T-helper 2 cell treated with Interferon-gamma antibody and Interleukin-4, amounts not matched to agents 5 μg/mL and 100 μg/mL, for 36 hours (primary cell): ENCODE measurements around the gene CSF3R.
"Not testable (repeated sequence)": the region's sequence is repeated elsewhere in the genome, so short reads cannot be mapped to it uniquely, and the experiment has no call there.

ENCODE experiments used
- DNase-seq: peaks from one replicate; pipeline ENCODE4 v3.0.0; 2021; ENCODE audit warnings: low spot score
- H3K27ac Mint-ChIP-seq: one replicate; pipeline ENCODE4 v1.8.0; 2021; ENCODE audit warnings: mild to moderate bottlenecking, mixed read lengths
- H3K27me3 Mint-ChIP-seq: one replicate; pipeline ENCODE4 v1.8.0; 2021; ENCODE audit warnings: low read depth, mixed read lengths
- H3K36me3 Mint-ChIP-seq: one replicate; pipeline ENCODE4 v1.8.0; 2021; ENCODE audit warnings: low read depth, mixed read lengths
- H3K4me1 Mint-ChIP-seq: one replicate; pipeline ENCODE4 v1.8.0; 2021; ENCODE audit warnings: low read depth, mixed read lengths
- H3K4me3 Mint-ChIP-seq: one replicate; pipeline ENCODE4 v1.8.0; 2022; ENCODE audit warnings: mild to moderate bottlenecking, moderate library complexity, mixed read lengths
- H3K9me3 Mint-ChIP-seq: one replicate; pipeline ENCODE4 v1.8.0; 2021; ENCODE audit warnings: mixed read lengths

Gene CSF3R

GRCh38 chr1:36520056-36520455 lies 37.3 kb upstream of the CSF3R start:
- Mint-ChIP-seq H3K27me3 (no peaks in the 10 kb centered on the region), H3K27ac (no peak overlapping the region), H3K4me3 (no peak overlapping the region), H3K9me3 (no peaks in the 10 kb centered on the region), H3K36me3 (no peaks in the 10 kb centered on the region), H3K4me1 (no peaks in the 10 kb centered on the region)
- DNase-seq, result no peak

DNA sequence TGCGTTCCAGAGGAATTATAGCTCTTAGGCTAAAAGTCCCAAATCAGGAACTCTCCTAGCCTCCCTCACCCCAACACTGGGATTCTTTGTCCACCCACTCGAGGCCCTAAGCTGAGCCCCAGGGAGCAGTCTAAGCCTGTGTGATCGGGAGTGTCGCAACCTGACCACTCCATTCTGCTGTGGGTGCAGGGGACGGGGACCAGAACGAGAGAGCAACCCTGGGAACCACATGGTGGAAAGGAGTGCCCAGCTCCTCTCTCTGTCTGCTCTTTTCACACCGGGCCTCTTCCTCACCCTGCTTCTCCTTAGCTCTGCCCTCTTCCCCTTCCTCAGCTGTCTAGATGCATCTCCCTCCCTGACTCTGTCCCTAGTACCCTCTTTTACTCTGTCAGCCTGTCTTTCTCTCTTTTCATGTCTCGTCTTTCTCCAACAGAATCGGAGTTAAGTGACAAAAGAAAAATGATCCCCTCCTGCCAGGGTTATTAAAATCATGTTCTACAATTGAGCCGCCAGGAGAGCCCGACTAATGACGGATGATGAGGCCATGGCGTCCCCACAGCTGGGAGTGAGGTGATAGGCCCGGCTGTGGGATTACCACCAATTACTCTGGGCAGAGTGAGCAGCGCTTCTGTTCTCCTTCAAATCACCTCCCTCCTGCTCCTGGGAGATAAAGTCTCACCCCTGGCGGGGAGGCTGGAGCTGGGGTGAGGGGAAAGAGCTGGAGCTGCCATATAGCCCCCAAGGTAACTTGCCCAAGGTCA lies 34.5 kb upstream of the CSF3R start:
- H3K27me3 Mint-ChIP-seq, result no peaks in the 10 kb centered on the region
- DNase-seq, result no peak
- no peak overlapping the region for H3K27ac Mint-ChIP-seq
- no peaks in the 10 kb centered on the region for H3K36me3 Mint-ChIP-seq
- H3K4me1 Mint-ChIP-seq, result no peaks in the 10 kb centered on the region
- no peak overlapping the region for H3K4me3 Mint-ChIP-seq
- no peaks in the 10 kb centered on the region for H3K9me3 Mint-ChIP-seq

- Mint-ChIP-seq H3K36me3 (no peaks in the 10 kb centered on the region), H3K9me3 (no peaks in the 10 kb centered on the region), H3K27ac (no peak overlapping the region), H3K27me3 (no peaks in the 10 kb centered on the region), H3K4me3 (no peak overlapping the region), H3K4me1 (no peaks in the 10 kb centered on the region)
- DNase-seq, result peak; percentile 12
These were observed 33.8 kb upstream of the CSF3R start for GRCh38 chr1:36516372-36517010.

GRCh38 chr1:36515315-36516138 lies 32.8 kb upstream of the CSF3R start:
- no peaks in the 10 kb centered on the region for H3K9me3 Mint-ChIP-seq
- H3K36me3 Mint-ChIP-seq, result no peaks in the 10 kb centered on the region
- no peak overlapping the region for H3K27ac Mint-ChIP-seq
- no peaks in the 10 kb centered on the region for H3K4me1 Mint-ChIP-seq
- DNase-seq, result no peak
- H3K27me3 Mint-ChIP-seq, result no peaks in the 10 kb centered on the region
- no peak overlapping the region for H3K4me3 Mint-ChIP-seq

DNA sequence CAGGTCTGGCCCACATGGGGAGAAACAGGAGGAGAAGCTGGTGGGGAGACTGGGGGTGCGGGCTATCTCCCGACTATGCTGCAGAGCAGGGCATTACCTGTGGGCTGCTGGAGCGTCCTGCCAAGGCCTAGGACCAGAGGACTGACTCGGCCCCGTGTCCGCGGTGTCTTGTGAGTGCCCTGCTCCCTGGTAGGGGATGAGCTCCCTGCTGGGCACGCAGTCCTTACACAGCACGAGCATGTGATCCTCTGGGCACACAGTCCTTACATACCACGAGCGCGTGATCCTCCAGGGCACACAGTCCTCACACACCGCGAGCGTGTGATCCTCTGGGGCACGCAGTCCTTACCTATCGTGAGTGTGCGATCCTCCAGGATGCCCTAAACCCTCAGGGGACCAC lies 31.8 kb upstream of the CSF3R start:
- no peak overlapping the region for H3K27ac Mint-ChIP-seq
- H3K4me3 Mint-ChIP-seq, result no peak overlapping the region
- H3K4me1 Mint-ChIP-seq, result no peaks in the 10 kb centered on the region
- DNase-seq, result no peak
- no peaks in the 10 kb centered on the region for H3K27me3 Mint-ChIP-seq
- H3K36me3 Mint-ChIP-seq, result no peaks in the 10 kb centered on the region
- no peaks in the 10 kb centered on the region for H3K9me3 Mint-ChIP-seq

DNA sequence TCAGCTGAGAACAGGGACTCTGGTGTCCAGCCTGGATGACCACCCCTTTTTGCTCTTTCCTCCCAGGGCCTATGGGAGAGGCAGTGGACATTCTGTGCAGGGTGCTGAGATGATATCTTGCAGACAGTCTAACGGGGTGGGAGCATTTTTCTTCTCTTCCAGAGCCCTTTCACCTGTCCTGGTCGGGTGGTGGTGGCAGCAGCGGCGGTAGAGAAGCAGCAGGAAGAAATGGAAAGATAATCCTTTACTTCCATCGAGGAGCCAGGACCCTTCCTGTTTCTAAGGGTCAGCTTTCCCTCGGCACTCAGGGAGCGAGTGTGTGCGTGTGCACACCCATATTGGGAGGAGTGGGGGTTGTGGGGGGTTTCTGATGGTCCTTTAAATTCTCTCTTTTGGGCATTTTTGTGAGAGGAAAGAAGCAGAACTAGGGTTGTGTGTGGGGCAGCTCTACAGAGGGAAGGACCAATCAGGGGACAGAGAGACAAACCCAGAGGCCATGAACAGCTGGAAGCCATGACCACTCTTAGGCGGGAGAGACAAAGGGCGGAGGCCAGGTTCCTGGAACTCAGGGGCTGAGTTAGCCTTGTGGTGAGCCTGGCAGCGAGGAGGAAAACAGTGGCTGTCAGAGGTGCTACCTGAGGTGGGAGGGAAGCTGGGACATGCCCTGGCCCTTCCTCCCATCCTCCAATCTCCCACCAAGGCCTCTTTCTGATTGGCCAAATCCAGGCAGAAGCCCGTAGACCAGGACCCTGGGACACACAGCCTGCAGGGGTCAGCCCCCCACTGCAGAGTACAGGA lies 31.2 kb upstream of the CSF3R start:
- no peak overlapping the region for H3K4me3 Mint-ChIP-seq
- H3K27me3 Mint-ChIP-seq, result no peaks in the 10 kb centered on the region
- H3K36me3 Mint-ChIP-seq, result no peaks in the 10 kb centered on the region
- no peaks in the 10 kb centered on the region for H3K9me3 Mint-ChIP-seq
- no peaks in the 10 kb centered on the region for H3K4me1 Mint-ChIP-seq
- H3K27ac Mint-ChIP-seq, result no peak overlapping the region
- no peak for DNase-seq

GRCh38 chr1:36512842-36513241 lies 30.1 kb upstream of the CSF3R start:
- H3K4me1 Mint-ChIP-seq, result no peaks in the 10 kb centered on the region
- no peak overlapping the region for H3K4me3 Mint-ChIP-seq
- no peak for DNase-seq
- peaks cover 2% of the 10 kb centered on the region for H3K27me3 Mint-ChIP-seq
- H3K27ac Mint-ChIP-seq, result no peak overlapping the region
- no peaks in the 10 kb centered on the region for H3K36me3 Mint-ChIP-seq
- H3K9me3 Mint-ChIP-seq, result no peaks in the 10 kb centered on the region

- H3K36me3 Mint-ChIP-seq, result no peaks in the 10 kb centered on the region
- peaks cover 6% of the 10 kb centered on the region for H3K27me3 Mint-ChIP-seq
- H3K27ac Mint-ChIP-seq, result no peak overlapping the region
- no peaks in the 10 kb centered on the region for H3K4me1 Mint-ChIP-seq
- no peak for DNase-seq
- no peak overlapping the region for H3K4me3 Mint-ChIP-seq
- no peaks in the 10 kb centered on the region for H3K9me3 Mint-ChIP-seq
These were observed 29.4 kb upstream of the CSF3R start for GRCh38 chr1:36511804-36512798.

GRCh38 chr1:36511220-36511619 lies 28.5 kb upstream of the CSF3R start:
- not testable (repeated sequence) for H3K27ac Mint-ChIP-seq, H3K9me3 Mint-ChIP-seq, H3K4me3 Mint-ChIP-seq, H3K36me3 Mint-ChIP-seq, DNase-seq, H3K4me1 Mint-ChIP-seq
- peaks cover 12% of the 10 kb centered on the region for H3K27me3 Mint-ChIP-seq

DNA sequence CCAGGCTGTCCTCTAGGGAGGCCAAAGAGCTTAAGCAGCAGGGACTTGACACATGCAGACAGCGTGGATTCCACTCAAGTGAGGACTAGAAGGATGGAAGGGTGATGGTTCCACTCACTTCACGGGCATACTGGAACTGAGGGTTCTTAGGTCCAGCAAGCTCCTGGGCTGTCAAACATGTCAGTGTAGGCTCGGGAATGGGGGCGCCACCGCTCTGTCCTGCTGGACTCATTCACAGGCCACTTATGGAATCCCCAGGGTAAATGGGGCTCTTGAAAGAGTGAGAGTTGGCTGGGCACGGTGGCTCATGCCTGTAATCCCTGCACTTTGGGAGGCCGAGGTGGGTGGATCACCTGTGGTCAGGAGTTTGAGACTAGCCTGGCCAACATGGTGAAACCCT lies 27.7 kb upstream of the CSF3R start:
- Mint-ChIP-seq H3K36me3 (no peaks in the 10 kb centered on the region), H3K4me1 (no peaks in the 10 kb centered on the region), H3K27me3 (peaks cover 12% of the 10 kb centered on the region), H3K4me3 (no peak overlapping the region), H3K27ac (no peak overlapping the region), H3K9me3 (no peaks in the 10 kb centered on the region)
- DNase-seq, result no peak

GRCh38 chr1:36508257-36508656 lies 25.5 kb upstream of the CSF3R start:
- Mint-ChIP-seq H3K27me3 (peaks cover 17% of the 10 kb centered on the region), H3K27ac (no peak overlapping the region), H3K36me3 (no peaks in the 10 kb centered on the region), H3K4me3 (no peak overlapping the region), H3K9me3 (no peaks in the 10 kb centered on the region), H3K4me1 (no peaks in the 10 kb centered on the region)
- DNase-seq, result no peak

GRCh38 chr1:36506276-36506920 lies 23.7 kb upstream of the CSF3R start:
- Mint-ChIP-seq H3K4me1 (no peaks in the 10 kb centered on the region), H3K27me3 (peaks cover 28% of the 10 kb centered on the region), H3K36me3 (no peaks in the 10 kb centered on the region), H3K27ac (no peak overlapping the region), H3K9me3 (no peaks in the 10 kb centered on the region), H3K4me3 (no peak overlapping the region)
- DNase-seq, result no peak
